Measurements from ENCODE around the gene CCNF.

DNA sequence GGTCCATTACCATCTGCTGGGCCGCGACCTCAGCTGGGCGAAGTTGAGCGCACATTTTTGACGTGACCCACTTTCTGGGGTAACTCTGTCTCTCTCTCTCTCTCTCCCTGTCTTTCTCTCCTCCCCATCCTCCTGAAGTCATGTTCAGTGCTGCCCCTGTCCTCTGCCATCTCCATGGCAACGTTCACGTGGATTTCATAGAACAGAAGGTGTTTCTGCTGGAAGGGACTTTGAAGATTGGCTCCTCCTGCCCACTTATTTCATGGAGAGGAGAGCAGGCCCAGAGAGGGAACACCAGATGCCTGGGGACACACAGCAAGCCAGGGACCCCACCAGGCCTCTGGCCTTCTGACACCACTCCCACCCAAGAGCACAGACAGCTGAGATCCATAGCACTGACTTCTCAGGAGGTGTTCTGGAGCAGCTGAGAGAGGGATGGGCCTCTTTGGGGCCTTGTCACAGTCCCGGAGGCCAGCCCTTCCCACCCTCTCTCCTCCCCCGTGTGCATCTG lies 4.2 kb upstream of the CCNF start:
- TF ChIP-seq, protein P1, sequence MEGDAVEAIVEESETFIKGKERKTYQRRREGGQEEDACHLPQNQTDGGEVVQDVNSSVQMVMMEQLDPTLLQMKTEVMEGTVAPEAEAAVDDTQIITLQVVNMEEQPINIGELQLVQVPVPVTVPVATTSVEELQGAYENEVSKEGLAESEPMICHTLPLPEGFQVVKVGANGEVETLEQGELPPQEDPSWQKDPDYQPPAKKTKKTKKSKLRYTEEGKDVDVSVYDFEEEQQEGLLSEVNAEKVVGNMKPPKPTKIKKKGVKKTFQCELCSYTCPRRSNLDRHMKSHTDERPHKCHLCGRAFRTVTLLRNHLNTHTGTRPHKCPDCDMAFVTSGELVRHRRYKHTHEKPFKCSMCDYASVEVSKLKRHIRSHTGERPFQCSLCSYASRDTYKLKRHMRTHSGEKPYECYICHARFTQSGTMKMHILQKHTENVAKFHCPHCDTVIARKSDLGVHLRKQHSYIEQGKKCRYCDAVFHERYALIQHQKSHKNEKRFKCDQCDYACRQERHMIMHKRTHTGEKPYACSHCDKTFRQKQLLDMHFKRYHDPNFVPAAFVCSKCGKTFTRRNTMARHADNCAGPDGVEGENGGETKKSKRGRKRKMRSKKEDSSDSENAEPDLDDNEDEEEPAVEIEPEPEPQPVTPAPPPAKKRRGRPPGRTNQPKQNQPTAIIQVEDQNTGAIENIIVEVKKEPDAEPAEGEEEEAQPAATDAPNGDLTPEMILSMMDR (IDR thresholded peaks at IDR 0.05): no peak
- TF ChIP-seq EZH2 (IDR thresholded peaks at IDR 0.05): no peak
